BLaER1 (cell line): Measurements from ENCODE around the gene TMEM271.

Source experiments
- H3K27ac ChIP-seq: shearing (Covaris generic); formaldehyde crosslinking; 2 replicates; pipeline ENCODE4 v1.8.1; 2022
- H3K27me3 ChIP-seq: shearing (Covaris generic); formaldehyde crosslinking; 2 replicates; pipeline ENCODE4 v1.8.1; 2022
- H3K36me3 ChIP-seq: shearing (Covaris generic); formaldehyde crosslinking; 2 replicates; pipeline ENCODE4 v1.8.1; 2022
- H3K4me1 ChIP-seq: shearing (Covaris generic); formaldehyde crosslinking; 2 replicates; pipeline ENCODE4 v1.8.1; 2022
- H3K4me2 ChIP-seq: shearing (Covaris generic); formaldehyde crosslinking; 2 replicates; pipeline ENCODE4 v1.8.1; 2022
- H3K4me3 ChIP-seq: shearing (Covaris generic); formaldehyde crosslinking; 2 replicates; pipeline ENCODE4 v1.8.1; 2022
- H3K9ac ChIP-seq: shearing (Covaris generic); formaldehyde crosslinking; 2 replicates; pipeline ENCODE4 v1.8.1; 2022
- H3K9me3 ChIP-seq: shearing (Covaris generic); formaldehyde crosslinking; 2 replicates; pipeline ENCODE4 v1.8.1; 2022
- H4K20me1 ChIP-seq: shearing (Covaris generic); formaldehyde crosslinking; 2 replicates; pipeline ENCODE4 v1.8.1; 2022
- Cebpa-rat ChIP-seq: shearing (Covaris generic); IDR thresholded peaks from 2 replicates; pipeline ENCODE4 v1.8.1; 2022

TMEM271 gene

DNA sequence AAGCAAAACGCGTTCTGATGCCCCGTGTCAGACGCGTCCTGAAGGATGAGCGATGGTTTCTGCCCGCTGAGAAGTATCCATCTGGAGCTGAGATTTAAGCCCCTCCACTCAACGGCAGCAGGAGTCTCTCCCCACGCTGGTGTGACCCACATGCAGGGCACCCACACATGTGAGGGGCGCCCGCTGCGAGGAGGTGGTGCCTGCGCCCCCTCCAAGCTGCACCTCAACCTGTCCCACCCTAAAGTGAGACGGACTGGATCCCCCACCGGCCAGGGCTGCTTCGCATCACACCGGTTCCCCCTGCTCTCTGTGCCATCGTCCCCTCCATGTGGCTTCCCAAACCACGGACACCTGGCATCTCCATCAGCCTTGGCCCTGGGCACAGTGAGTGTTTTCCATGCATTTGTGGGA lies 44.8 kb upstream of the TMEM271 start:
- Histone ChIP-seq H3K27me3 (no peaks in the 10 kb centered on the region), H3K27ac (no peak overlapping the region), H3K36me3 (no peaks in the 10 kb centered on the region), H3K4me2 (no peak overlapping the region), H3K9ac (no peak overlapping the region), H3K4me1 (peaks cover 32% of the 10 kb centered on the region), H3K9me3 (peaks cover 25% of the 10 kb centered on the region), H3K4me3 (no peak overlapping the region), H4K20me1 (no peaks in the 10 kb centered on the region)
- TF ChIP-seq Cebpa-rat = no peak

GRCh38 chr4:620201-620600 lies 44.1 kb upstream of the TMEM271 start:
- Histone ChIP-seq H3K9ac (no peak overlapping the region), H3K4me3 (no peak overlapping the region), H4K20me1 (no peaks in the 10 kb centered on the region), H3K27me3 (no peaks in the 10 kb centered on the region), H3K27ac (no peak overlapping the region), H3K4me2 (no peak overlapping the region), H3K36me3 (no peaks in the 10 kb centered on the region), H3K9me3 (peaks cover 25% of the 10 kb centered on the region), H3K4me1 (peaks cover 32% of the 10 kb centered on the region)
- TF ChIP-seq Cebpa-rat = no peak

DNA sequence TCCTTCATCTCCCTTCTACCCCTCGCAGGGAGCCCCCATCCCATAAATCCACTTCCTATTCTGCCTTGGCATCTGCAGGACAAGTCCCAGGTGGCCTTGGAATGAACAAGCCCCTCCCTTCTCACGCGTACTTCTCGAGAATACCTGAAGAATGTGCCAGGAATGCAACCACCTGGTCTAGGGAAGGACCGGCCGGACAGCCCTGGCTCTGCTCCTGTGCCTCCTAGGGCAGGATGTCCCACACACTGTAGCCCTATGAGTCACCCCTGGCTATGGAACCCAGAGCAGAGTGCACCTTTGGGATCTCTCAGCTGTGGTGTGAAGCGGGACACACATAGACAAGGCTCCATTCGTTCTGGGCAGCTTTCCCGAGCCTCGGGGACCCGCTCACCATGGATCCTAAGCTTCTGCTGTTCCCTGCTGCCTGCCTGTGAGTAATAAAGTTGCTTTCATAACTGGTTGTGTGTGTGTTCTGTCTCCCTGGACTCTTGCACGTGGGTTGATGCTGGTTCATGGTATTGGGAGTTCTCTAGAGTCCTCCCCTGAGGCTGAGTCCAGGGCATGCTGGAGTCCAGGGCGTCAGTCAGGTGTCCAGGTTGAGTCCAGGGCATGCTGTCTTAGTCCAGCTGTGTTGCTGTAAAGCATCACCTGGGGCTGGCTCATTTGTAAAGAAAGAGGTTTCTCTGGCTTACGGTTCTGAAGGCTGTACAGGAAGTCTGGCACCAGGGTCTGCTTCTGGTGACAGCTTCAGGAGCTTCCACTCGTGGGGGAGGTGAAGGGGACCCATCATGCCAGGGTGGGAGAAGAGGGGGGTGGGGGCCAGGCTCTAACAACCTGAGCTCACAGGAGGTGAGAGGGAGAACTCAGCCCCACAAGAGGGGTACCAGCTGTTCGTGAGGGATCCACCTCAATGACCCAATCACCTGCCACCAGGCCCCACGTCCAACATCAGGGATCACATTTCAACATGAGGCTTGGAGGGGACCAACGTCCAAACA lies 41.8 kb upstream of the TMEM271 start:
- Histone ChIP-seq H3K4me3 (no peak overlapping the region), H4K20me1 (no peaks in the 10 kb centered on the region), H3K9ac (no peak overlapping the region), H3K4me2 (no peak overlapping the region), H3K27ac (no peak overlapping the region), H3K9me3 (peaks cover 29% of the 10 kb centered on the region), H3K36me3 (no peaks in the 10 kb centered on the region), H3K27me3 (no peaks in the 10 kb centered on the region), H3K4me1 (peaks cover 19% of the 10 kb centered on the region)
- no peak for TF ChIP-seq Cebpa-rat

GRCh38 chr4:616911-617643 lies 41.0 kb upstream of the TMEM271 start:
- no peak overlapping the region for H3K27ac ChIP-seq
- H3K4me3 ChIP-seq = no peak overlapping the region
- no peak overlapping the region for H3K4me2 ChIP-seq
- no peaks in the 10 kb centered on the region for H3K27me3 ChIP-seq
- peaks cover 27% of the 10 kb centered on the region for H3K4me1 ChIP-seq
- H3K36me3 ChIP-seq = no peaks in the 10 kb centered on the region
- TF ChIP-seq Cebpa-rat = no peak
- H3K9me3 ChIP-seq = peaks cover 29% of the 10 kb centered on the region
- H4K20me1 ChIP-seq = no peaks in the 10 kb centered on the region
- H3K9ac ChIP-seq = no peak overlapping the region

DNA sequence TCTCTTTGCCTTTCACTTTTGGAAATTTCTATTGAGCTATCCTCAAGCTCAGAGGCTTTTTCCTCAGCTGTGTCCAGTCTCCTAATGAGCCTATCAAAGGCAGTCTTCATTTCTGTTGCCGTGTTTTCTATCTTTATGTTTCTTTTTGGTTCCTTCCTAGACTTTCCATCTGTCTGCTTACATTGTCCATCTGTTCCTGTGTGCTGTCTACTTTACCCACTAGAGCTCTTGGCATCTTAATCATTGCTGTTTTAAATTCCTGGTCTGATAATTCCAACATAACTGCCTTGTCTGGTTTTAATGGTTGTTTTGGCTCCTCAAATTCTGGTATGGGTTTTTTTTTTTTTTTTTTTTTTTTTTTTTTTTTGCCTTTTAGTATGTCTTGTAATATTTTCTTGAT lies 40.0 kb upstream of the TMEM271 start:
- H4K20me1 ChIP-seq = no peaks in the 10 kb centered on the region
- no peak for TF ChIP-seq Cebpa-rat
- 0 out of 2 replicates have a peak overlapping the region, but pooled peaks have one; percentile 8 for H3K4me2 ChIP-seq

GRCh38 chr4:613126-613525 lies 37.0 kb upstream of the TMEM271 start:
- no peaks in the 10 kb centered on the region for H4K20me1 ChIP-seq
- no peak overlapping the region for H3K9ac ChIP-seq
- H3K36me3 ChIP-seq = no peaks in the 10 kb centered on the region
- no peaks in the 10 kb centered on the region for H3K27me3 ChIP-seq
- TF ChIP-seq Cebpa-rat = no peak
- H3K4me2 ChIP-seq = peak overlapping the region; percentile 61; the same call in 1 of the 2 replicates
- peaks cover 32% of the 10 kb centered on the region for H3K9me3 ChIP-seq
- no peak overlapping the region for H3K4me3 ChIP-seq
- H3K4me1 ChIP-seq = peaks cover 36% of the 10 kb centered on the region
- no peak overlapping the region for H3K27ac ChIP-seq

More for the DNA sequence above, 40.0 kb upstream of the TMEM271 start:
- Histone ChIP-seq H3K9ac (no peak overlapping the region), H3K36me3 (no peaks in the 10 kb centered on the region), H3K9me3 (peaks cover 29% of the 10 kb centered on the region), H3K4me3 (no peak overlapping the region), H3K4me1 (peaks cover 36% of the 10 kb centered on the region), H3K27me3 (no peaks in the 10 kb centered on the region), H3K27ac (0 out of 2 replicates have a peak overlapping the region, but pooled peaks have one; percentile 6)

DNA sequence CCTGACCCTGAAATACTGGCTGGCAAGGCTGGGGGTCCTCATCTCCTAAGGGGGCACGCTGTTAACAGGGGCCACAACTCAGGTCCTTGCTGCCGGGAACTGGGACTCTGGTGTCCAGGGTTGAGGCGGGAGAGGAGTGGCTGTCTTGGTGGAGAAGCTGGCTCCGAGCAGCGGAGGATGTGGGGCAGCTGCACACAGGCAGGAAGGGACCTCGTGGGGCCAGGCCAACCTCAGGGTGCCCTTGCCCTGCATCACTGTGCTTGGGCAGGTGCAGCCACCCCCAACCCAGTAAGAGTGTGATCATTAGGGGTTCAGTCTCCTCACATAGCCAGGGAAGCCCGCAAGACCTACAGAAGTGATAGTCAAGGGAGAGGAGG lies 36.6 kb upstream of the TMEM271 start:
- no peaks in the 10 kb centered on the region for H3K36me3 ChIP-seq
- H3K27ac ChIP-seq = peak overlapping the region; percentile 46; the same call in 1 of the 2 replicates
- peak overlapping the region; percentile 61 for H3K4me2 ChIP-seq
- H3K4me1 ChIP-seq = peaks cover 36% of the 10 kb centered on the region
- H4K20me1 ChIP-seq = no peaks in the 10 kb centered on the region
- no peak overlapping the region for H3K4me3 ChIP-seq
- H3K27me3 ChIP-seq = no peaks in the 10 kb centered on the region
- H3K9ac ChIP-seq = no peak overlapping the region
- TF ChIP-seq Cebpa-rat = no peak
- H3K9me3 ChIP-seq = peaks cover 28% of the 10 kb centered on the region

DNA sequence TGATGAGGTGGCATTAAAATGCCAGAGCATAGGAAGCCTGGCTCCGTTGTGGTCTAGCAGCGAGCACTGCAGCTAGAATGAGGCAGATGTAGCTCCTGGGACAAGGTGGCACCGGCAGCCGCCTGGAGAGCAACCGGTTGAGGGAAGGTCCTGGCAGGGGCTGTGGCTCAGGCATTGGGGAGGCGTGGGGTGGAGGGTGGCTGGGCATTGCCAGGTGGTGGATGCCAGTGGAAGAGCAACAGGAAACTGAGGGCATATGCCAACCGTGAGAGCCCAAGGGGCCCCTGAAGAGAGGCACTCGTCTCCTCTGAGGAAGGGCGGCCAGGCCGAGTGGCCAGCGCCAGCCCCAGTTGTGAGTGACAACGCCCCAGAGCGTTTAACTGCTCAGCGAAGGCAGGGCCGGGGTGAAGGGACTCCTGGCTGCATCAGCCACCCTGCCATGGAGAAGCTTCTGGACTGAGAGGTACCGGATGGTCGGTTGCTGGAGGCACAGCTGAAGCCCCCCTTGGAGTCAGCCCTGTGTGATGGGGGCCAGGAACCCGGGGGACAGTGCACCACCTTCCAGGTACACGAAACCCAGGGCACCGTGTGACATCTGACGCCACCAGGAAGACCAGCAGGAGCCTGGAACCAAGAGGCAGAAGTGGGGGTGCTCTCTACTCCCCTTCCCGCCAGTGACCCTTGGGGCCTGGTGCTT lies 36.1 kb upstream of the TMEM271 start:
- no peak overlapping the region for H3K4me3 ChIP-seq
- no peaks in the 10 kb centered on the region for H4K20me1 ChIP-seq
- H3K27me3 ChIP-seq = no peaks in the 10 kb centered on the region
- peak overlapping the region; percentile 46; the same call in 1 of the 2 replicates for H3K27ac ChIP-seq
- H3K4me1 ChIP-seq = peaks cover 36% of the 10 kb centered on the region
- H3K9me3 ChIP-seq = peaks cover 28% of the 10 kb centered on the region
- H3K9ac ChIP-seq = peak overlapping the region; percentile 41; the same call in 1 of the 2 replicates
- TF ChIP-seq Cebpa-rat = no peak
- no peaks in the 10 kb centered on the region for H3K36me3 ChIP-seq
- H3K4me2 ChIP-seq = peak overlapping the region; percentile 61

DNA sequence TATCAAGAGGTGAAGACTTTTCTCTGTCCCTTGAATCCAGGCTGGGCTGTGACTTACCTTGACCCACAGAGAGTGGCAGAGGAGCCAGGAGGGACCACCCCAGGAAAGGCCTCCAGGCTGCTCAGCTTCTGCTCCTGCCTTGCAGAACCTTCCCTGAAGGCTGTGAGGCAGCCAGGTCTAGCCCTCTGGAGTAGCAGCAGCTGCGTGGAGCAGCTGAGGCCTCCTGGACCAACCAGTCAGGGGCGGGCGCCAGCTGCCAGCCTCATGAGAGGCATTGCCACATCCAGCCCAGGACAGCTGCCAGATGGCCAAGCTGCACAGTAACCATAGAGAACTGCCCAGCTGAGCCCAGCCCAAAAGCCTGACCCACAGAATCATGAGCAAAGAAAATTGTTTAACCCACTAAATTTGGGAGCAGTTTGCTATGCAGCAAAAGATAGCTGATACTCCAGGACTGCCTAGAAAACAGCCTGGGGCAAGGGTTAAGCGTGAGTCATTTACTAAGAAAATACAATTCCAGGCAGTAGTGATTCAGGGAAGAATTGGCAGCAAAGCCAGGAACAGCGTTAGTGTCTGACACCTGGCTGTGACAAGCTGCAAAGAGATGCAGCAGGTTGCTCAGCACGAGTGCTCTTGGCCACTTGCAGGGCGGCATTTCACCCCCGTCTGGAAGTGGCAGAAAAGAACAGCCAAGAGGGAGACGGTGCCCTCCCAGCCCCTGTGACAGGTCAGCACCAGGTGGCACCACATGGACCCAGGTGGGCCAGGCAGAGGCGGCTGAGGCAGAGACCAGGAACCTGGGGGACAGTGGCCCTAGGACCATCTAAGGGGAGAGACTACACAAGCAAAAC lies 34.5 kb upstream of the TMEM271 start:
- no peak overlapping the region for H3K4me2 ChIP-seq

More for the DNA sequence above, 34.5 kb upstream of the TMEM271 start:
- TF ChIP-seq Cebpa-rat = no peak
- no peak overlapping the region for H3K9ac ChIP-seq
- H3K27me3 ChIP-seq = no peaks in the 10 kb centered on the region
- H3K27ac ChIP-seq = no peak overlapping the region
- H3K36me3 ChIP-seq = no peaks in the 10 kb centered on the region
- H4K20me1 ChIP-seq = no peaks in the 10 kb centered on the region
- no peak overlapping the region for H3K4me3 ChIP-seq
- H3K4me1 ChIP-seq = peaks cover 27% of the 10 kb centered on the region
- H3K9me3 ChIP-seq = peaks cover 38% of the 10 kb centered on the region
